ENCODE results near the gene SEPTIN7.

GRCh38 chr7:35797311-35797710 is 3.5 kb upstream of the SEPTIN7 start:
- TF ChIP-seq POLR2A (IDR thresholded peaks at IDR 0.05) (no peak), CTCF (IDR thresholded peaks at IDR 0.05) (no peak)

Data from body of pancreas (tissue), 4 donors.